IPS-NIHi11 (cell line): Measurements from ENCODE around the gene STARD13.

ENCODE experiments used
- DNase-seq: peaks from one replicate; pipeline ENCODE4 v3.0.0; 2012; ENCODE audit warnings: mixed read lengths, low spot score

The STARD13 gene

GRCh38 chr13:33310245-33311038, 24.9 kb upstream of the STARD13 start:
- no peak for DNase-seq

- no peak for DNase-seq
Observed at GRCh38 chr13:33308863-33309262, 23.3 kb upstream of the STARD13 start.

GRCh38 chr13:33307843-33308242, 22.3 kb upstream of the STARD13 start:
- DNase-seq = no peak

- DNase-seq = no peak
Observed at GRCh38 chr13:33303855-33304597, 18.5 kb upstream of the STARD13 start.

- no peak for DNase-seq
Observed at GRCh38 chr13:33299626-33300025, 14.1 kb upstream of the STARD13 start.

- no peak for DNase-seq
Observed at GRCh38 chr13:33296793-33297425, 11.4 kb upstream of the STARD13 start.

GRCh38 chr13:33292712-33293111, 7.2 kb upstream of the STARD13 start:
- no peak for DNase-seq

GRCh38 chr13:33290421-33290965, 4.9 kb upstream of the STARD13 start:
- DNase-seq = no peak

GRCh38 chr13:33289966-33290365, 4.4 kb upstream of the STARD13 start:
- DNase-seq = no peak

- DNase-seq = no peak
Observed at GRCh38 chr13:33287142-33287882, 1.8 kb upstream of the STARD13 start.

GRCh38 chr13:33286128-33286527, 573 bp upstream of the STARD13 start:
- no peak for DNase-seq

- DNase-seq = no peak
Observed at GRCh38 chr13:33284916-33285315, 639 bp downstream of the STARD13 start.

GRCh38 chr13:33284031-33284430, 1.5 kb downstream of the STARD13 start:
- DNase-seq = no peak

- no peak for DNase-seq
Observed at GRCh38 chr13:33283195-33283911, 2.2 kb downstream of the STARD13 start.

GRCh38 chr13:33281951-33282595, 3.5 kb downstream of the STARD13 start:
- DNase-seq = no peak

GRCh38 chr13:33280923-33281322, 4.6 kb downstream of the STARD13 start:
- no peak for DNase-seq

GRCh38 chr13:33280279-33280905, 5.2 kb downstream of the STARD13 start:
- DNase-seq = no peak

- no peak for DNase-seq
Observed at GRCh38 chr13:33279414-33280278, 5.9 kb downstream of the STARD13 start.

- DNase-seq = no peak
Observed at GRCh38 chr13:33278913-33279312, 6.6 kb downstream of the STARD13 start.
